ENCODE results near the gene MYBPH.

Gene MYBPH

DNA sequence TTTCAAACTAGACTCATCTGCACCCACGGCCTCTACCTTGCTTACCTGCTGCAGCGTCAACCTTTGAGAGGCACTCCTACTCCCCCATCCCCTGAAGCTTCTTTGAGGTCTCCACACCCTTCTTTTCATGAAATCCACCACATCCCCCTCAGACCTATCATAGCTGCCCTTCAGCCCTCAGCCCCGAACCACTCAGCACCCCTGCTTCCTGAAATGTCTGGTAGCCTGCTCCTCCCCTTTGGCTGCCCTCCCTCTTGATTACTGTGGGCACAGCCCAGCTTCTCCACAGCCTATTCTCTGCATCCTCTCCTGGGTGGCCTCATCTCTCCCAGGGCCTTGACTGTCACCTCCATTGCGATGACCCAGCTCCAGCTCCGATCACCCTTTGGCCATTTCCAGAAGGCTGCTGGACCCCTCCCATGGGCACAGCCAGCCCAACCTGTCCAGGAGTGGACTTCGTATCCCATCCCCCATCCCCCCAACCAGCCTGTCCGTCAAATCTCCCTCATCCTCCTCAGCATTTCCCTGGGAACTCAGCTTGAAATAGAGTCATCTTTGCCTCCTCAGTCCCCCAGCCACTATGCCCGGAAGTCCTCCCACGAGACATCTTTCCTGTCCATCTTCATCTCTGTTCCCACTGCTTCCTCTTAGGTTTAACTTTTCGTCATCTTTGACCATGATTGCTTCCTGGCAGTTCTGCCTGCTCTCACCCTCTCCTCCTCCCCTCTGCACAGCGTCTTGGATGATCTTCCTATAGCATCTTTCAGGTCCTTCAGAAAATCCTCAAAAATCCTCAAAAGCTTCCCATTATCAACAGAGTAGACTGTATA lies 54.2 kb downstream of the MYBPH start:
- no peak for TF ChIP-seq CTCF (IDR thresholded peaks at IDR 0.05; ENCODE audit: extremely low read depth, missing control alignments)

GRCh38 chr1:203120325-203121153 lies 55.1 kb downstream of the MYBPH start:
- no peak for TF ChIP-seq CTCF (IDR thresholded peaks at IDR 0.05; ENCODE audit: extremely low read depth, missing control alignments)
- no peak for DNase-seq (ENCODE audit: low spot score)

More for the DNA sequence above, 54.2 kb downstream of the MYBPH start:
- no peak for DNase-seq (ENCODE audit: low spot score)
